ENCODE measurements around the gene PCGF2.

DNA sequence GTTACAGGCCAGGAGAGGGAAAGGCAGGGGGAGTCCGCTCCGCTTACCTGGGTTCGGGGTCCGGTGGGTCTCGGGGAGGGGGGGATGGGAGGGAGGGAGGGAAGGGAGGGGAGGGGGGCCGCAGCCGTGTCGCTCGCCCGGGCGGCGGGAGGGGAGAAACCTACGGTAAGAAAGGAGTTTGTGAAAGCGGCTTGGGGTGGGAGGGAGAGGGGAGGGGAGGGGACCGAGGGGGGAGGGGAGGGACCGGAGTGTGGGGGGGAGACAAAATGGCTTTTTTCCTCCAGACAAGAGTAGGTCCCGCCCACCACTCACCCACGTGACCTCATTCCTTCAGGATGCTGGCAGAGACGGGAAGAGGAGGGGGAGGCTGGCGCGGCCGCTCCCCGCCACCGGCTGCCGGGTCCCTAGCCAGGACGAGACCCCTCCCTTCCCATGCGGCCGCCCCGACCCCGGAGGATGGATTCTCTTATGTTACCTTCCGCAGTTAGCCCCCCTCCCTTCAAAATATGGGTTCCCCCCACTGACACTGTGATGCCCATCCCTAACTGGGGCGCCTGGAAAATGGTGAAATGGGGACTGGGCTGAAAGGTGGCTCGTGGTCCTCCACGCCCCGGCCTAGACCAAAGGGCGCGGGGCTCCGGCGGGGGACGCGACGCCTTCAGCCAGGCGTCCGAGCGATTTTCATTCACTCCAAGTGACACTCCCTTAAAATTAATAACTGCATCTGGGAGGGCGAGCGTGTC is at the start of gene PCGF2:
- TF ChIP-seq GLIS3 (CRISPR knock-in tag; IDR thresholded peaks at IDR 0.05), result no peak
- TF ChIP-seq TOX (CRISPR knock-in tag; IDR thresholded peaks at IDR 0.05; ENCODE audit: borderline replicate concordance), result no peak
- TF ChIP-seq SNAI2 (CRISPR knock-in tag; IDR thresholded peaks at IDR 0.05), result no peak
- TF ChIP-seq ZFP3 (CRISPR knock-in tag; IDR thresholded peaks at IDR 0.05), result no peak
- TF ChIP-seq, protein P1, sequence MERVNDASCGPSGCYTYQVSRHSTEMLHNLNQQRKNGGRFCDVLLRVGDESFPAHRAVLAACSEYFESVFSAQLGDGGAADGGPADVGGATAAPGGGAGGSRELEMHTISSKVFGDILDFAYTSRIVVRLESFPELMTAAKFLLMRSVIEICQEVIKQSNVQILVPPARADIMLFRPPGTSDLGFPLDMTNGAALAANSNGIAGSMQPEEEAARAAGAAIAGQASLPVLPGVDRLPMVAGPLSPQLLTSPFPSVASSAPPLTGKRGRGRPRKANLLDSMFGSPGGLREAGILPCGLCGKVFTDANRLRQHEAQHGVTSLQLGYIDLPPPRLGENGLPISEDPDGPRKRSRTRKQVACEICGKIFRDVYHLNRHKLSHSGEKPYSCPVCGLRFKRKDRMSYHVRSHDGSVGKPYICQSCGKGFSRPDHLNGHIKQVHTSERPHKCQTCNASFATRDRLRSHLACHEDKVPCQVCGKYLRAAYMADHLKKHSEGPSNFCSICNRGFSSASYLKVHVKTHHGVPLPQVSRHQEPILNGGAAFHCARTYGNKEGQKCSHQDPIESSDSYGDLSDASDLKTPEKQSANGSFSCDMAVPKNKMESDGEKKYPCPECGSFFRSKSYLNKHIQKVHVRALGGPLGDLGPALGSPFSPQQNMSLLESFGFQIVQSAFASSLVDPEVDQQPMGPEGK (CRISPR knock-in tag; IDR thresholded peaks at IDR 0.05; ENCODE audit: borderline replicate concordance), result no peak
- TF ChIP-seq PPARA (CRISPR knock-in tag; IDR thresholded peaks at IDR 0.05; ENCODE audit: borderline replicate concordance), result no peak
- TF ChIP-seq ISL1 (CRISPR knock-in tag; IDR thresholded peaks at IDR 0.05), result no peak
- TF ChIP-seq, protein P2, sequence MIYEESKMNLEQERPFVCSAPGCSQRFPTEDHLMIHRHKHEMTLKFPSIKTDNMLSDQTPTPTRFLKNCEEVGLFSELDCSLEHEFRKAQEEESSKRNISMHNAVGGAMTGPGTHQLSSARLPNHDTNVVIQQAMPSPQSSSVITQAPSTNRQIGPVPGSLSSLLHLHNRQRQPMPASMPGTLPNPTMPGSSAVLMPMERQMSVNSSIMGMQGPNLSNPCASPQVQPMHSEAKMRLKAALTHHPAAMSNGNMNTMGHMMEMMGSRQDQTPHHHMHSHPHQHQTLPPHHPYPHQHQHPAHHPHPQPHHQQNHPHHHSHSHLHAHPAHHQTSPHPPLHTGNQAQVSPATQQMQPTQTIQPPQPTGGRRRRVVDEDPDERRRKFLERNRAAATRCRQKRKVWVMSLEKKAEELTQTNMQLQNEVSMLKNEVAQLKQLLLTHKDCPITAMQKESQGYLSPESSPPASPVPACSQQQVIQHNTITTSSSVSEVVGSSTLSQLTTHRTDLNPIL (CRISPR knock-in tag; IDR thresholded peaks at IDR 0.05; ENCODE audit: low read depth), result no peak
- TF ChIP-seq, protein P3, sequence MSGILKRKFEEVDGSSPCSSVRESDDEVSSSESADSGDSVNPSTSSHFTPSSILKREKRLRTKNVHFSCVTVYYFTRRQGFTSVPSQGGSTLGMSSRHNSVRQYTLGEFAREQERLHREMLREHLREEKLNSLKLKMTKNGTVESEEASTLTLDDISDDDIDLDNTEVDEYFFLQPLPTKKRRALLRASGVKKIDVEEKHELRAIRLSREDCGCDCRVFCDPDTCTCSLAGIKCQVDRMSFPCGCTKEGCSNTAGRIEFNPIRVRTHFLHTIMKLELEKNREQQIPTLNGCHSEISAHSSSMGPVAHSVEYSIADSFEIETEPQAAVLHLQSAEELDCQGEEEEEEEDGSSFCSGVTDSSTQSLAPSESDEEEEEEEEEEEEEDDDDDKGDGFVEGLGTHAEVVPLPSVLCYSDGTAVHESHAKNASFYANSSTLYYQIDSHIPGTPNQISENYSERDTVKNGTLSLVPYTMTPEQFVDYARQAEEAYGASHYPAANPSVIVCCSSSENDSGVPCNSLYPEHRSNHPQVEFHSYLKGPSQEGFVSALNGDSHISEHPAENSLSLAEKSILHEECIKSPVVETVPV (CRISPR knock-in tag; IDR thresholded peaks at IDR 0.05), result no peak

Data from SK-N-SH treated with all-trans-retinoic acid at 6 μM for 48 hours (cell line).